GM12865 (cell line): ENCODE measurements around the gene DPYSL3.

Experiments
- DNase-seq: peaks from one replicate; pipeline ENCODE4 v3.0.0; 2010; ENCODE audit warnings: low read depth
- H3K4me3 ChIP-seq: 2 replicates; pipeline ENCODE4 v1.5.1; 2011; ENCODE audit warnings: mild to moderate bottlenecking, low read depth, low read length, control low read depth
- CTCF ChIP-seq: IDR thresholded peaks from 2 replicates; pipeline ENCODE4 v1.5.1; 2011; ENCODE audit warnings: low read length, control low read depth, low read depth, inconsistent platforms; ENCODE audit not compliant: insufficient read depth; ENCODE audit errors: missing control alignments

Gene DPYSL3

DNA sequence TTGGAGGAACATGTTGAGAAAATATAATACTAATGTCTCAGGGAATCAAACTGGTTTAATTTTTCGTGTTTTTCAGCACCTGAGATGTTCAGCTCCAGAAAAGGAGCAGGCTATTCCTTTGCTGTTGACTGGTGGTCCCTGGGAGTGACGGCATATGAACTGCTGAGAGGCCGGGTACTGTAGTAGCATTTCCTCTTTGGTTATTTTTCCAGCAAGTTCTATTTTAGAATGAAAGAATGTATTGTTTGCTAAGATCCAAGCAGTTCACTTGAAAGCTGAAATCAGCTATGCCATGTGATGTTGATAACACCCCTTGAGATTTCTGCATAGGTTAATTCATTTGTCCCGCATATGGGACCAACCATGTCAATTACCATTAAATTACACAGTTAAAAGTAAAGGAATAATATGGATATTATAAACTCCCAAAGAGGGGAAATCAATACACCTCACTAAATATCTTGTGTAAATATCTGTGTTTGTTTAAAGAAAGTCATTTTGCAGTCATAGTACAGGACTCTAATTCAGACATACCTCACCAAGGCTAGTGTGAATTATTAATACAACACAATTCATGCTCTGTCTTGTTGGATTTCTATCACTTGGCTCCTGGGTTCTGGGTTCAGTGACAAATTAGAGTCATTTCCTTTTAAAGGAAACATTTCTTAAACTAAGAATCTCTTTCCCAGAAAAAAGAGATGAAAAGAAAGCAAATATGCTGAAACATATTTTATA lies 148.3 kb downstream of the DPYSL3 start:
- TF ChIP-seq CTCF: no peak
- no peak for DNase-seq
- H3K4me3 ChIP-seq: no peak overlapping the region

- no peak for TF ChIP-seq CTCF
- H3K4me3 ChIP-seq: no peak overlapping the region
- no peak for DNase-seq
Measured at GRCh38 chr5:147360816-147361215, 149.1 kb downstream of the DPYSL3 start.

- H3K4me3 ChIP-seq: no peak overlapping the region
- no peak for DNase-seq
- TF ChIP-seq CTCF: no peak
Measured at GRCh38 chr5:147359581-147359980, 150.3 kb downstream of the DPYSL3 start.

DNA sequence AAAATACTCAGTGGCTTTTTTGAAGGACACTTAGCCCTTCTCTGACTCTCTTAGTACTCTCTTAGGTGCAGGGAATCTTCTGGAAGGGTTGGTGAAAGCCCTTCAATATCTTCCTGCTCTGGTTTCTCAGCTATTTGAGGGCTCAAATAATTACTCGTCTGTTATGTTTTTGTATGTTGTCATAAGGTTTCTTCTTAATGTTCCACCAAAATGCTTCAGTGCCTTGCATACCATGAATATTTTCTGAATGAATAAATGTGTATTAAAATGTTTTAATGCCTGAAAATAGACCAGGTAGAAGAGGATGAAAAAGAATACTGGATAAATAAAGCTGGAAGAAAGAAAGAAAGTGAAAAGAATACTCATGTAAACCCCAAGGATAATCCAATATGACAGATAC lies 150.8 kb downstream of the DPYSL3 start:
- DNase-seq: no peak
- no peak for TF ChIP-seq CTCF
- H3K4me3 ChIP-seq: no peak overlapping the region

GRCh38 chr5:147349241-147349640 lies 160.6 kb downstream of the DPYSL3 start:
- no peak for TF ChIP-seq CTCF
- no peak for DNase-seq
- no peak overlapping the region for H3K4me3 ChIP-seq

- no peak for DNase-seq
- no peak overlapping the region for H3K4me3 ChIP-seq
- no peak for TF ChIP-seq CTCF
Measured at GRCh38 chr5:147348451-147348850, 161.4 kb downstream of the DPYSL3 start.

GRCh38 chr5:147348046-147348445 lies 161.8 kb downstream of the DPYSL3 start:
- no peak for TF ChIP-seq CTCF
- DNase-seq: no peak
- no peak overlapping the region for H3K4me3 ChIP-seq
